A549 treated with AZD2906 at 1 μM for 4 hours (cell line): Measurements from ENCODE around the gene DDOST. TPM values are rescaled to one million over a fixed set of nuclear protein-coding genes. Genes with fewer than 3 reads are reported as not detected.

Experiments used
- total RNA-seq: library from RNA; stranded (reverse); fragments of 200-300 nt; extraction: Qiagen RNA extraction; gene quantifications from 5 replicates; pipeline ENCODE4 v1.2.3, GENCODE V29; 2022

Gene DDOST
- 194 to 210 TPM (median 205 TPM) in 5 replicates for total RNA-seq

GRCh38 chr1:20661207-20662109 lies at the start of gene DDOST:
Gene DDOST (minus strand): TSS chr1:20661369. CDS start chr1:20661350, 19 bp downstream.

DNA sequence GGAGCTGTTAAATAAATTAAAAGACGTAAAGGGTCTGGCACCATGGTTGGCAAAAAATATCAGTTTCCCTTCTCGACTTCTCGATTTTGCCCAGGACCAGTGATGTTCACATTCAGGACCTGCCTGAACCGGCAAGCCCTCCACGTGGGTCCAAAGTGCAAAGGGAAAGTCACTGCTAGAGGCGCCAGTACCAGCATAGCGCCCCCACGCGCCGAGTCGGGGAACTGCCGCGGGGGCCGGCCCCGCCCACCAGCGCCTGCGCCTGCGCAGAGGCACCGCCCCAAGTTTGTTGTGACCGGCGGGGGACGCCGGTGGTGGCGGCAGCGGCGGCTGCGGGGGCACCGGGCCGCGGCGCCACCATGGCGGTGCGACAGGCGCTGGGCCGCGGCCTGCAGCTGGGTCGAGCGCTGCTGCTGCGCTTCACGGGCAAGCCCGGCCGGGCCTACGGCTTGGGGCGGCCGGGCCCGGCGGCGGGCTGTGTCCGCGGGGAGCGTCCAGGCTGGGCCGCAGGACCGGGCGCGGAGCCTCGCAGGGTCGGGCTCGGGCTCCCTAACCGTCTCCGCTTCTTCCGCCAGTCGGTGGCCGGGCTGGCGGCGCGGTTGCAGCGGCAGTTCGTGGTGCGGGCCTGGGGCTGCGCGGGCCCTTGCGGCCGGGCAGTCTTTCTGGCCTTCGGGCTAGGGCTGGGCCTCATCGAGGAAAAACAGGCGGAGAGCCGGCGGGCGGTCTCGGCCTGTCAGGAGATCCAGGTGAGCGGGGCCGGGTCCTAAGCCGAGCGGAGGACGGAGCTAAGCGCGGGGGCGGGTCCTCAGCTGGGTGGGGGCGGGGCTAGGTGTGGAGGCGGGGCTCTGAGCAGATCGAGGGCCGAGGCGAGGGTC lies 27.7 kb downstream of the DDOST start, which contains the start of gene PINK1:
Gene PINK1 (plus strand): TSS at position 269 of the 875 bp plus-strand sequence. CDS start 91 bp downstream, at position 360.

Other genes with a start within 250 kb of the DDOST start
- gene CAMK2N1, start 175.2 kb downstream of the DDOST start, total RNA-seq: 57.0 to 70.3 TPM (median 63.2 TPM) in 5 replicates
- 44.3 to 48.7 TPM (median 46.7 TPM) in 5 replicates for gene MUL1, start 153.2 kb downstream of the DDOST start, total RNA-seq
- 2.8 to 4.1 TPM (median 3.7 TPM) in 5 replicates for gene FAM43B, start 108.8 kb downstream of the DDOST start, total RNA-seq
- gene CDA, start 72.3 kb downstream of the DDOST start, total RNA-seq: 33.3 to 43.7 TPM (median 34.5 TPM) in 5 replicates
- gene PINK1, start 27.9 kb downstream of the DDOST start, total RNA-seq: 26.5 to 36.2 TPM (median 32.9 TPM) in 5 replicates
- 1.8 to 2.5 TPM (median 2.1 TPM) in 5 replicates for gene KIF17, start 56.6 kb upstream of the DDOST start, total RNA-seq
- 11.6 to 15.5 TPM (median 13.1 TPM) in 5 replicates for gene SH2D5, start 71.3 kb upstream of the DDOST start, total RNA-seq
- gene HP1BP3, start 125.9 kb upstream of the DDOST start, total RNA-seq: 96.0 to 155 TPM (median 108 TPM) in 5 replicates